Fibroblast of lung (primary cell): ENCODE results near the gene LMAN1.

Experiments
- EZH2 ChIP-seq: IDR thresholded peaks from 2 replicates; pipeline ENCODE4 v1.5.1; 2012; ENCODE audit warnings: low read length, control low read depth, mild to moderate bottlenecking; ENCODE audit errors: missing control alignments
- TF ChIP-seq, protein P1 (sequence below), 2 donors: IDR thresholded peaks in 1 of 2; conservative IDR thresholded peaks in 1 of 2; 1 replicate in 1 of 2; 2 replicates in 1 of 2; pipeline ENCODE4 v1.5.1; 2011 to 2012; ENCODE audit warnings: low read length in 2 of 2, control low read depth in 1 of 2, inconsistent platforms in 1 of 2, low read depth in 1 of 2, mild to moderate bottlenecking in 1 of 2

GRCh38 chr18:59279722-59280121 lies 79.3 kb downstream of the LMAN1 start:
- TF ChIP-seq, protein P1, sequence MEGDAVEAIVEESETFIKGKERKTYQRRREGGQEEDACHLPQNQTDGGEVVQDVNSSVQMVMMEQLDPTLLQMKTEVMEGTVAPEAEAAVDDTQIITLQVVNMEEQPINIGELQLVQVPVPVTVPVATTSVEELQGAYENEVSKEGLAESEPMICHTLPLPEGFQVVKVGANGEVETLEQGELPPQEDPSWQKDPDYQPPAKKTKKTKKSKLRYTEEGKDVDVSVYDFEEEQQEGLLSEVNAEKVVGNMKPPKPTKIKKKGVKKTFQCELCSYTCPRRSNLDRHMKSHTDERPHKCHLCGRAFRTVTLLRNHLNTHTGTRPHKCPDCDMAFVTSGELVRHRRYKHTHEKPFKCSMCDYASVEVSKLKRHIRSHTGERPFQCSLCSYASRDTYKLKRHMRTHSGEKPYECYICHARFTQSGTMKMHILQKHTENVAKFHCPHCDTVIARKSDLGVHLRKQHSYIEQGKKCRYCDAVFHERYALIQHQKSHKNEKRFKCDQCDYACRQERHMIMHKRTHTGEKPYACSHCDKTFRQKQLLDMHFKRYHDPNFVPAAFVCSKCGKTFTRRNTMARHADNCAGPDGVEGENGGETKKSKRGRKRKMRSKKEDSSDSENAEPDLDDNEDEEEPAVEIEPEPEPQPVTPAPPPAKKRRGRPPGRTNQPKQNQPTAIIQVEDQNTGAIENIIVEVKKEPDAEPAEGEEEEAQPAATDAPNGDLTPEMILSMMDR (conservative IDR thresholded peaks at IDR 0.05 in 1 of 2, IDR thresholded peaks at IDR 0.05 in 1 of 2; ENCODE audit: low read depth in 1 of 2, low read length in 2 of 2) = no peak
- no peak for TF ChIP-seq EZH2
